ENCODE results near the gene CTTN. TPM values are rescaled to one million over a fixed set of nuclear protein-coding genes. Genes with fewer than 3 reads are reported as not detected.
A peak's percentile ranks its signal among the peaks of the same experiment; 100 is the strongest.

The CTTN gene
- total RNA-seq, 1 experiment from 2014 or later = 533 TPM

GRCh38 chr11:70381350-70381749 is 17.0 kb upstream of the CTTN start:
- Histone ChIP-seq H3K27ac (no peak overlapping the region), H3K36me3 (ENCODE audit: low read depth) (peaks cover 22% of the 10 kb centered on the region), H4K20me1 (ENCODE audit: insufficient read depth) (peaks cover 7% of the 10 kb centered on the region), H3K79me2 (ENCODE audit: low read depth) (no peaks in the 10 kb centered on the region), H3K9me2 (ENCODE audit: insufficient read depth) (no peaks in the 10 kb centered on the region), H3K9me3 (ENCODE audit: insufficient read depth, low read depth) (no peaks in the 10 kb centered on the region), H2AFZ (no peak overlapping the region), H3K4me3 (no peak overlapping the region), H3K4me2 (no peak overlapping the region), H3K27me3 (ENCODE audit: insufficient read depth, low read depth) (no peaks in the 10 kb centered on the region), H3F3A (ENCODE audit: insufficient read depth, low read depth) (peaks cover 53% of the 10 kb centered on the region; the same call in 1 of the 2 replicates), H3K4me1 (replicated peaks; ENCODE audit: insufficient read depth) (no peaks in the 10 kb centered on the region)
- ChIA-PET CTCF (no interaction called here), POLR2A (ENCODE audit: unreplicated experiment) (no interaction called here)
- intact Hi-C loops (cut with micrococcal nuclease; ENCODE audit: unreplicated experiment) = no loop called here
- BruUV-seq (replicated peaks) = no TSS peak
- no peak for DNase-seq
- no peak for TF ChIP-seq EZH2 (IDR thresholded peaks at IDR 0.05; ENCODE audit: low read depth)
- no peak for TF ChIP-seq CTCF (conservative IDR thresholded peaks at IDR 0.05)

- DNase-seq = no peak
- ChIA-PET CTCF (no interaction called here), POLR2A (ENCODE audit: unreplicated experiment) (no interaction called here)
- no peak overlapping the region for H3K4me3 ChIP-seq
- H4K20me1 ChIP-seq (ENCODE audit: insufficient read depth) = peaks cover 7% of the 10 kb centered on the region
- H3K27ac ChIP-seq = 0 out of 2 replicates have a peak overlapping the region, but pooled peaks have one; percentile 1
- no peaks in the 10 kb centered on the region for H3K27me3 ChIP-seq (ENCODE audit: insufficient read depth, low read depth)
- no peaks in the 10 kb centered on the region for H3K9me2 ChIP-seq (ENCODE audit: insufficient read depth)
- H3K4me1 ChIP-seq (replicated peaks; ENCODE audit: insufficient read depth) = no peaks in the 10 kb centered on the region
- BruUV-seq (replicated peaks) = no TSS peak
- TF ChIP-seq CTCF (conservative IDR thresholded peaks at IDR 0.05) (no peak), EZH2 (IDR thresholded peaks at IDR 0.05; ENCODE audit: low read depth) (no peak)
- intact Hi-C loops (cut with micrococcal nuclease; ENCODE audit: unreplicated experiment) = no loop called here
- no peak overlapping the region for H3K4me2 ChIP-seq
- H3K79me2 ChIP-seq (ENCODE audit: low read depth) = no peaks in the 10 kb centered on the region
- H2AFZ ChIP-seq = no peak overlapping the region
- H3K9me3 ChIP-seq (ENCODE audit: insufficient read depth, low read depth) = no peaks in the 10 kb centered on the region
- H3F3A ChIP-seq (ENCODE audit: insufficient read depth, low read depth) = peaks cover 57% of the 10 kb centered on the region
- H3K36me3 ChIP-seq (ENCODE audit: low read depth) = peaks cover 19% of the 10 kb centered on the region
Observed at GRCh38 chr11:70381872-70382861, 16.2 kb upstream of the CTTN start.

DNA sequence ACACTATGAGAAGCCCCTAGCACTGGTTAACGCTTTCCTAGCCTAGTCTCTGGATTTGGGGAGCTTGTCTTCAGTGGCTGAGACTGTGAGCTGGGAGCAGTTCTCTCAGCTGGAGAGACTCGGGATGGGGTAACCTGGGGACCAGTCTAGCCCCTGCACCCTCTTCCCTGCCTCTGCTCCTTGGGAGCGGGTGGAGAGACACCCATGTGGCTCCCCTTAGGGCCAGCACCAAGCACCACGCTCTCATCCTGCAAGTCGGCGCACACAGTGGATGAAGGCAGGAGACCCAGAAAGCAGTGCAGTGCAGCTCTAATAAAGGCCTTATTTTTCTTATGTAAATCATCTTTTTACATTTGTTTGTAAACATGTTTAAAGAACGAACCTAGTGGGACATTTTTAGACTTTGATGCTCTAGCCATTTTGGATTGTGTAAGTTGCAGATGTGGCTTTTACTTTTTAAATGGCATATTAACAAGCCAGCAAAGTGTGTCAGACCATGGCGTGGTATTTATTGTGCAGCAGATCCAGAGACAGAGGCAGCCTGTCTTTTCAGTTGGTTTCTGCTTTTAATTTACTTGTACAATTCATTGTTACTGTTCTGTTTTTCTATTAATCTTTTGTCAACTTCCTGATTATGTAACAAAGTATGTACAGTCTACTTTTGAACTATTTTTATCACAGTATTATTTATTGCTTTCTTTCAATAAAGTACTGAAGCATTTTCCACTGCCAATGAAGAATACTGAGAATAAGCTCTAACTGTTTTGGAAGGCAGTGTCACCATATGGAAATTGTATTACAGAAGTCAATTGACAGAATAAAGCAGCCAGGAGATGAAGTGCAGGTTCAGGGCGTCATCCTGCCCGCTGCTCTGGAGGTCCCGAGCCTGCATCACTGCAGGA is 14.4 kb upstream of the CTTN start:
- Histone ChIP-seq H3K4me2 (no peak overlapping the region), H3K36me3 (ENCODE audit: low read depth) (peaks cover 11% of the 10 kb centered on the region; the same call in 1 of the 2 replicates), H4K20me1 (ENCODE audit: insufficient read depth) (peaks cover 7% of the 10 kb centered on the region), H3K27ac (no peak overlapping the region), H3K27me3 (ENCODE audit: insufficient read depth, low read depth) (no peaks in the 10 kb centered on the region), H3K4me1 (replicated peaks; ENCODE audit: insufficient read depth) (no peaks in the 10 kb centered on the region), H3K4me3 (no peak overlapping the region), H3K9me3 (ENCODE audit: insufficient read depth, low read depth) (no peaks in the 10 kb centered on the region), H3K79me2 (ENCODE audit: low read depth) (peaks cover 4% of the 10 kb centered on the region; the same call in 1 of the 2 replicates), H3K9me2 (ENCODE audit: insufficient read depth) (no peaks in the 10 kb centered on the region), H2AFZ (no peak overlapping the region), H3F3A (ENCODE audit: insufficient read depth, low read depth) (peaks cover 49% of the 10 kb centered on the region)
- BruUV-seq (replicated peaks) = no TSS peak
- no peak for DNase-seq
- POLR2A ChIA-PET (ENCODE audit: unreplicated experiment) = no interaction called here
- CTCF ChIA-PET = interaction anchor here (0.6 kb wide), 1 partner anchor 468 kb away, joined by 5 read pairs; no protein-coding TSS in a partner anchor
- intact Hi-C loops (cut with micrococcal nuclease; ENCODE audit: unreplicated experiment) = no loop called here
- no peak for TF ChIP-seq EZH2 (IDR thresholded peaks at IDR 0.05; ENCODE audit: low read depth)
- TF ChIP-seq CTCF (conservative IDR thresholded peaks at IDR 0.05) = no peak

Measured in PC-9 (cell line).